Activated CD4-positive, alpha-beta T cell treated with anti-CD3 and anti-CD28 coated beads for 4 hours (primary cell): ENCODE results near the gene EBP.

ENCODE experiments used
- DNase-seq, 2 donors: peaks; one replicate each; pipeline ENCODE4 v3.0.0-alpha.2; 2020

EBP gene

DNA sequence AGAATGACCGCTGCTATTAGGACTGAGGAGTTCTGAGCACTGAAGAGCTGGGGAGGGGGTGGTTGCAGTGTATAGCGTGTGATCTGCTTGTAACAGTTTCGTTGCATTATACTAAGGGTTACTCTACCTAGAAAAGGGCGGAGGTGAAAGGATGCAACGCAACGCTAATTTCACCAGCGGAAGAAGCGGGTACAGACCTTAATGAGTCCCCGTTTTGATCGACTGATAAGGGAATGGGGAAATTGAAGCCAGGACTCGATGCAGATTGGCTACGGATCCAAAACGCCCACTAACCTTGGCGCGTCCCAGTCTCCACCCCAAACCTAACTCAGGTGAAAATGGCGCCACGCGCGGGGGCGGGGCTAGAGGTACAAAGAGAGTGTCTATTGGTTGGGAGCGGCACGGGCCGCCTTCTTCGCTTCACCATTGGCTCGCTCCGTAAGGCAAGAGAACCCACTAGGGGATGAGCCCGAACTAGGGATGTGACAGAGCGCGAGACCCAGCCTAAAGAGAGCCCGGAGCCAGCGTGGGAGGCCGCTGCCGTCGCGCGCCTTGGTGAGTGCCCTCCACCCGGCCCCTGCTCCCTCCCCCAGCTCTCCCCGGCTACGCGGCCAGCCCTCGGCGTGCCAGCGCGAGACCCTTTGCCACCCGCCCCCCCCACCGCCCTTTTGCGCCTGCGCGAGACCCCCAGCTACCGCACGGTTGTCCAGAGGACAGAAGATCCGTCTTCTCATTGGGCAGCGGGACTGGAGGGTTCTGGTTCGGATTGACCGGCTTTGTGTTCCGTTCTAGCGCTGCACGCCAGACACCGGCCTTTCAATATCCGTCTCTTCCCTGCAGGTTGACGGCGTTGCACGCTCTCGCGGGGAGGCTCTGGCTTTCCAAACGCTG lies at the start of gene EBP:
TSS of gene EBP (plus strand) at position 456 of the 891 bp plus-strand sequence. CDS start 1,964 bp downstream, outside the sequence.
- DNase-seq: peak; percentile 92 to 94

DNA sequence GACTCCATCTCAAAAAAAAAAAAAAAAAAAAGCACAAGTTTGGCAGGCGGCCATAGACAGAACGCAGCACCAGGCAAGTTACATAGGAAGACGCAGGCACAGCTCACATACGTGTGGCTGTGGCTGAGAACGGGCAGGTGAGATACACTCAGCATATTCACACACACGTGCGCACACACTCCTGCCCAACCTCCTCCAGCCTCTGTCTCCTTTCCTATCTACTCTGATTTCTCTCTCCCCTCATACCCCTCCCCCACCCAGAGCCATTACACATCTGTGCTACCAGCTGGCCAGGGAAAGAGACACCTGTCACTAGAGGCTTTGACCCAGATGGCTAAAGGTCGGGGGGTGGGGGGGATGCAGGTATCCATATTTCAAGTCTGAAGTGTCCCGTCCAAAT lies 49.4 kb upstream of the EBP start:
- no peak for DNase-seq

GRCh38 chrX:48472851-48473703 lies 48.5 kb upstream of the EBP start:
- DNase-seq: no peak

GRCh38 chrX:48473704-48473990 lies 48.0 kb upstream of the EBP start:
- DNase-seq: no peak

GRCh38 chrX:48474127-48474526 lies 47.5 kb upstream of the EBP start:
- no peak for DNase-seq

DNA sequence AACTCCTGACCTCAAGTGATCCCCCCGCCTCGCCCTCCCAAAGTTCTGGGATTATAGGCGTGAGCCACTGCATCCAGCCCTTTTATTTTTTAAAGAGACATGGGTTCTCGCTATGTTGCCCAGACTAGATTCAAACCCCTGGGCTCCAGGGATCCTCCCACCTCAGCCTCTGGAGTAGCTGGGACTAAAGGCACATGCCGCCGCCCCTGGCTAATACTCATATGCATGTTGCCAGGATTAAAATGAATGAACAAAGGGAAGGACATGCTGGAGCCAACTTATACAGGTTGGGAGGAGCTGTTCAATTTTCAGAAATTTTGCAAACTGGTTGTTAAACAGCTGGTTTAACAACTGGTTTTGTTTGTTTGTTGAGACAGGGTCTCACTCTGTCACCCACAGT lies 47.0 kb upstream of the EBP start:
- DNase-seq: no peak

DNA sequence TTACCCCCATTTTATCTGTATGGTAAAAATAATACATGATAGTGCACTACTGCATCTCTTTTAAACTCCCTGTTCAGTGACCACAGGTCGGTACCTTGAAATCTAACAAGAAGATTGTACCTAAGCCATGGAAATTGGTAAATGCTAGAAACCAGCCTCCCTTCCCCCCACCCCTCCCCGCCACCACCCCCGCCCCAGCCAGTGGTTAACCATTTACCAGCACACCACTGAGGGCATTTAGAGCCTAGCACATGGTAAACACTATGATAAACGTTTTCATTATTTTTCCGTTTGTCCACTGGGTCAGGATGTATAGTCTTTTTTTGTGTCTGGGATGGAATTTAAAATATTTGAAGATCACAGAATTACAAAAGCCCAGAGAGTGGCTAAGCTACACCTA lies 46.3 kb upstream of the EBP start:
- DNase-seq: peak in 1 of 2 donors; percentile 19

DNA sequence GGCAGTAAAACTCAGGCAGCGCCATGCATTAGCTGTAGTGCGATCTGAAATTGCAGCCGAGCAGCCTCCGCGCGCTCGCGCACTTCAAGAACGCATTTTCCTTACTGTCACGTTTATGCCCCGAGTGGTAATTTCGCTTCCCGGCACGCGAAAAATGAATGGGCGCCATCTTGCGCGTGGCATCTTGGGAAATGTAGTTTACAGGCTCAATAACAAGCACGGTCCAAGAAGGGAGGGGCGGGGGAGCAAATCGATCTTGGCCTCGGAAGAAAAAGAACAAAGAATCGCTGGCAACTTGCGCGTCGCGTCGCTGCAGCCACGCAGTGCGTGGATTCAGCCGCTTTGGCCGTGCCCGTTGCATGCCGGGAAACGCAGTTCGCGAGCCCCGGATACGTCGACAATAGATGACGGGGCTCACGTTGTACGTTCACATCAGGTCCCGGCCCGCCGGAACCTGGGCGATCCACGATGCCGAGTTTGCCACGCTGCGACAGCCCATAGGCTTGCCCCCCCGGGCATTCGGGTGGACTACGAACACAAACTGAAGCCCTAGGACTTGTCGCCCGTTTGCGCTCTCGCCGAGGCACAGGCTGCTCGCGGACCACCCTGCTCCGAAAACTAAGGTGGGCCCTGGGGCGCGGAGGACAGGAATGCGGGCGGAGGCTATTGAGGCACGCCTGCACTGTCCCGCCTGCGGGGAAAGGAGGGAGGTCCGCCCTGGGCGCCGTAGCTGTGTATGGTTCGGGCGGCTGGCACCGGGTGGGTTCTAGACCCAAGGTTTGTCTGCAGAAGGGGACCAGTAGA lies 45.6 kb upstream of the EBP start, which contains the start of gene FTSJ1:
TSS of gene FTSJ1 (plus strand) at position 426 of the 804 bp plus-strand sequence. CDS start 1,849 bp downstream, outside the sequence.
- peak; percentile 85 to 88 for DNase-seq

GRCh38 chrX:48476919-48477318 lies 44.7 kb upstream of the EBP start:
- no peak for DNase-seq

DNA sequence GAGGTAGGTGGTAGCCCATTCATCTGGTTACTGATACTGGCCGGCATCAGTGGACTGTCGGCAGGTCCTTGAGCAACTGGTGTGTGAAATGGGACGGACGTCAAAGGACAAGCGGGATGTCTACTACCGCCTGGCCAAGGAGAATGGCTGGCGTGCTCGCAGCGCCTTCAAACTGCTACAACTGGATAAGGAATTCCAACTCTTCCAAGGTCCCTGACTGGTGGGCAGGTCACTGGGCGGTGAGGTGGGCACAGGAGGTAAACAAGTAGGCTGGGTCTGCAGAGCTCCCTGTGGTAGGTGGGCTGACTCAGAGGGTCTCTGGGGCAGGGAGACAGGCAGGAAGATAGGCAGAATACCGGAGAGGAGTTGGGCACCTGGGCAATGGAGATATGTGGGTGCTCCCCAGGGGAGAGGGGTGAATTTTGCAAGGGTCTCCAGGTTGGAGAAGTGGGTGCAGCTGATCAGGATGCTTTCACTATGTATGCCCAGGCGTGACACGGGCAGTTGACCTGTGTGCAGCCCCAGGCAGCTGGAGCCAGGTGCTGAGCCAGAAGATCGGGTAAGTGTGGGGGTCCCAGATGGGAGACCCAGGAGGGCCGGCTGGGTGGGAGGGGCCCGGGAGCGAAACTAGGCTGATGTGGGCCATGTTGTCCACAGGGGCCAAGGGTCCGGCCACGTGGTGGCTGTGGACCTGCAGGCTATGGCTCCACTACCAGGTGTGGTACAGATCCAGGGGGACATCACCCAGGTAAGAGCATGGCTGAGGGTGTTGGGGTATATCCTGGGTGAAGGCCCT lies 43.5 kb upstream of the EBP start:
- DNase-seq: no peak

- DNase-seq: no peak
These were observed 42.8 kb upstream of the EBP start for GRCh38 chrX:48478806-48479205.

DNA sequence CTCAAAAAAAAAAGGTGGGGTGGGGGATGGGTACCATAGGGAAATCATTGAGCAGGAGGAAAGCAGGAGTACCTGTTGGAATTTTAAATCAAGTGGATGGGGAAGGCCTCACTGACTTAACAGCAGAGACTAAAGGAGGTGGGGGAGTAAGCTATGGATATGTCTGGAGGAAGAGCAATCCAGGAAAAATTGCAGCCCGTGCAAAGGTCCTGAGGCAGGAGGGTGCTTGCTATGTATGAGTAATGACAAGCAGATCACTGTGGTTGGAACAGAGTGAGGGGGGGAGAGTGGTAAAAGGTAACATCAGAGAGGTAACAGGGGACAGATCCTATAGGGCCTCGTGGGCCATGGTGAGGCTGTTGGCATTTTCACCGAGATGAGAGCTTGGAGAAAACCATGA lies 41.5 kb upstream of the EBP start:
- no peak for DNase-seq

- no peak for DNase-seq
These were observed 41.0 kb upstream of the EBP start for GRCh38 chrX:48480583-48480982.

- no peak for DNase-seq
These were observed 39.1 kb upstream of the EBP start for GRCh38 chrX:48482526-48482925.

DNA sequence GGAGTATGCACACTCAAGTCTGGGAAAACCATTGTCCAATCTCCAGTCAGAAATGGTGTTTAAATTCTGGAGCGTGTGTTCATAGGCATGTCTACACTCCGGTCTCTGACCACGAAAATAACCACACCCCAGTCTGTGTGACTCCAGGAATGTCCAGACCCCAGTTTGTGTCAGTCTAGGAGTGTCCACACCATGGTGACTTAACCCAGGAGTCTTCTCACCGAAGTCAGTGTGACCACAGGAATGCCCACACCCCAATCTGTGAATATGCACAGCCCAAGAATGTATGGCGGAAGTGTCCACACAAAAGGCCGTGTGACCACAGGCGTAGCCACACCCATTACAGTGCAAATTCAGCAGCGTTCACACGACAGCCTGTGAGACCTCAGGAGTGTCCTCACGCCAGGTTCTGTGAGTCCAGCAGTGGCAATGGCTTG lies 34.2 kb upstream of the EBP start:
- DNase-seq: no peak

- no peak for DNase-seq
These were observed 33.6 kb upstream of the EBP start for GRCh38 chrX:48488034-48488433.

DNA sequence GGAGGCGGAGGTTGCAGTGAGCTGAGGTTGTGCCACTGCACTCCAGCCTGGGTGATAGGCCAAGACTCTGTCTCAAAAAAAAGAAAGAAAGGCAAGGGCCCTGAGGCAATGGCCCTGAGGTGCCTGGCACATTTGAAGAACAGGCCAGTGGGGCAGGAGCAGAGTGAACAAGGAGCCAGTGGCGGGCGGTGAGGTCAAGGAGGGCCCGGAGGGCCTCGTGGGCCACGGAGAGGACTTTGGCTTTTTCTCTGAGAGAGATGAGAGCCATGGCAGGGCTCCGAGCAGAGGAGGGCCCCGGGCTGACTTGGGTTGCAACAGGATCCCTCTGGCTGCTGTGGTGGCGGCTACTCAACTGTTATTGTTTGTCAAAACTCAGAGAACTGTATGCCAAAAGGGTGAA lies 32.3 kb upstream of the EBP start:
- no peak for DNase-seq

DNA sequence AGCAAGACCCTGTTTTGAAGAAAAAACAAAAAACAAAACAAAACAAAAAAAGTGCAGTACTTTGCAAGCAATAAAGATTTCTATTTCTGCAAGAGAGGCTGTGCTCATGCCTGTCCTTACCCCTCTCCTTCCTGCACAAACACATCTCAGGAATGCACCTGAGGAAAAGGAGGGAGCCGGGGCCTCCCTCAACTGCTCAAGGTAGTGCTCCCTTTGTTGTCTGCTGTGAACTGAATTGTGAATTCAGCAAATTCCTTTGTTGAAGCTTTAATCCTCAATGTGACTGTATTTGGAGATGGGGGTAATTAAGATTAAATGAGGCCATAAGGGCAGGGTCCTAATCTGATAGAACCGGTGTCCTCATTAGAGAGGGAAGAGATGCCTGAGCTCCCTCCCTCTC lies 31.7 kb upstream of the EBP start:
- DNase-seq: no peak

- DNase-seq: no peak
These were observed 30.9 kb upstream of the EBP start for GRCh38 chrX:48490661-48491060.

- DNase-seq: no peak
These were observed 29.8 kb upstream of the EBP start for GRCh38 chrX:48491809-48492208.

GRCh38 chrX:48492293-48492910 lies 29.2 kb upstream of the EBP start:
- DNase-seq: no peak

DNA sequence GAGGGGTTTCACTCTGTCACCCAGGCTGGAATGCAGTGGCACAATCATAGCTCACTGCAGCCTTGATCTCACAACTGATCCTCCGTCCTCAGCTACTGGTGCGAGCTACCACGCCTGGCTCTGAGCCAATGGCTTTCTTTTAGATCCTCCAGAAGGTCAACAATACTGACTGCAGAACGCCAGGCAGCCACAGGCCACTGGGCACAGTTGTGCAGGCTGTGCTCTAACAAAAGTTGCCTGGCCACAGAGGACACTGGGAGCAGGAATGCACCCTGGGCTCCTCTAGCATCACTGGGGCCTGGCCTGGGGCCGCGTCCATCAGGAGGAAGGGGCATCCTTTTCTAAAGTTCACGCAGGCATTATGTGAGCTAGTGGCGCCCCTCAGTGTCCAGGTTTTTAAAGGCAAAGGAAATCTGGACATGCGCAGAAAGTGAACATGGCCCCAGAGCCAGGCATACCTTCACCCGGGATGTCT lies 27.7 kb upstream of the EBP start:
- DNase-seq: no peak
